WTC11 (cell line): ENCODE measurements around the gene CHRNB4. TPM values are rescaled to one million over a fixed set of nuclear protein-coding genes. Genes with fewer than 3 reads are reported as not detected.

Experiments used
- ATAC-seq: fragments of 200-7000 bp; cut with Tn5 transposase; 2 replicates; pipeline ENCODE4 v1.10.0; 2021; ENCODE audit warnings: mild to moderate bottlenecking, moderate library complexity
- CTCF ChIA-PET: fragments of 300-600 bp; sonication (Branson Sonifier 250); formaldehyde crosslinking; loops from one replicate; lab custom pipeline; 2021; ENCODE audit warnings: antibody characterized with exemption; lab: Charles Lee
- POLR2A ChIA-PET: fragments of 350-600 bp; sonication (Branson Sonifier 250); formaldehyde crosslinking; loops from one replicate; lab custom pipeline; 2021; ENCODE audit warnings: antibody characterized with exemption; lab: Charles Lee
- DNase-seq: peaks from one replicate; pipeline ENCODE4 v3.0.0; 2021; ENCODE audit warnings: low spot score
- H3K27ac Mint-ChIP-seq: 2 replicates; pipeline ENCODE4 v1.8.0; 2021; ENCODE audit warnings: mixed read lengths
- H3K27me3 Mint-ChIP-seq: 2 replicates; pipeline ENCODE4 v1.8.0; 2021; ENCODE audit warnings: low read depth, mild to moderate bottlenecking, moderate library complexity, mixed read lengths
- H3K36me3 Mint-ChIP-seq: 2 replicates; pipeline ENCODE4 v1.8.0; 2021; ENCODE audit warnings: mixed read lengths
- H3K4me1 Mint-ChIP-seq: 2 replicates; pipeline ENCODE4 v1.8.0; 2022; ENCODE audit warnings: mixed read lengths
- H3K4me3 Mint-ChIP-seq: 2 replicates; pipeline ENCODE4 v1.8.0; 2021; ENCODE audit warnings: mild to moderate bottlenecking, moderate library complexity, mixed read lengths
- H3K9me3 Mint-ChIP-seq: 2 replicates; pipeline ENCODE4 v1.8.0; 2021; ENCODE audit warnings: mixed read lengths
- CREM ChIP-seq: sonication (generic); formaldehyde crosslinking; IDR thresholded peaks from 2 replicates; pipeline ENCODE4 v1.8.1; 2022; ENCODE audit warnings: mild to moderate bottlenecking, missing genetic modification reagents, moderate library complexity
- FOXJ3 ChIP-seq: sonication (generic); formaldehyde crosslinking; IDR thresholded peaks from 2 replicates; pipeline ENCODE4 v1.9.0; 2021; ENCODE audit warnings: missing genetic modification reagents, mild to moderate bottlenecking, borderline replicate concordance
- FOXK1 ChIP-seq: sonication (generic); formaldehyde crosslinking; IDR thresholded peaks from 2 replicates; pipeline ENCODE4 v1.8.0; 2022; ENCODE audit warnings: mild to moderate bottlenecking, moderate library complexity, missing genetic modification reagents
- GABPB1 ChIP-seq: sonication (generic); formaldehyde crosslinking; IDR thresholded peaks from 2 replicates; pipeline ENCODE4 v1.8.1; 2023; ENCODE audit warnings: mild to moderate bottlenecking, missing genetic modification reagents
- JAZF1 ChIP-seq: fragments of 250-450 bp; sonication (Bioruptor Pico); IDR thresholded peaks from 2 replicates; pipeline ENCODE4 v1.9.0; 2021; ENCODE audit warnings: moderate library complexity, mild to moderate bottlenecking, inconsistent platforms
- KAT7 ChIP-seq: sonication (generic); formaldehyde crosslinking; IDR thresholded peaks from 2 replicates; pipeline ENCODE4 v1.8.1; 2023; ENCODE audit warnings: missing genetic modification reagents, mild to moderate bottlenecking, borderline replicate concordance
- NR2C2 ChIP-seq: sonication (generic); formaldehyde crosslinking; IDR thresholded peaks from 2 replicates; pipeline ENCODE4 v1.8.0; 2022; ENCODE audit warnings: mild to moderate bottlenecking, missing genetic modification reagents
- OVOL2 ChIP-seq: fragments of 250-450 bp; sonication (Bioruptor Pico); IDR thresholded peaks from 2 replicates; pipeline ENCODE4 v1.9.0; 2021; ENCODE audit warnings: mild to moderate bottlenecking, borderline replicate concordance
- PREB ChIP-seq: sonication (generic); formaldehyde crosslinking; IDR thresholded peaks from 2 replicates; pipeline ENCODE4 v1.8.1; 2022; ENCODE audit warnings: mild to moderate bottlenecking, missing genetic modification reagents, moderate library complexity, borderline replicate concordance
- PRRX2 ChIP-seq: fragments of 250-450 bp; sonication (Bioruptor Pico); IDR thresholded peaks from 2 replicates; pipeline ENCODE4 v1.8.0; 2021; ENCODE audit warnings: mild to moderate bottlenecking
- RORB ChIP-seq: fragments of 250-450 bp; sonication (Bioruptor Pico); IDR thresholded peaks from 2 replicates; pipeline ENCODE4 v1.9.0; 2021; ENCODE audit warnings: mild to moderate bottlenecking
- SMAD4 ChIP-seq: sonication (generic); formaldehyde crosslinking; IDR thresholded peaks from 2 replicates; pipeline ENCODE4 v1.8.0; 2022; ENCODE audit warnings: mild to moderate bottlenecking, missing genetic modification reagents
- SP1 ChIP-seq: sonication (generic); formaldehyde crosslinking; conservative IDR thresholded peaks from 2 replicates; pipeline ENCODE4 v1.8.1; 2022; ENCODE audit warnings: missing genetic modification reagents
- ZNF281 ChIP-seq: sonication (generic); formaldehyde crosslinking; IDR thresholded peaks from 2 replicates; pipeline ENCODE4 v1.8.0; 2023; ENCODE audit warnings: mild to moderate bottlenecking, missing genetic modification reagents
- ZNF416 ChIP-seq: fragments of 250-450 bp; sonication (Bioruptor Pico); IDR thresholded peaks from 2 replicates; pipeline ENCODE4 v1.9.0; 2021; ENCODE audit warnings: mild to moderate bottlenecking, inconsistent platforms
- total RNA-seq: library from RNA; stranded (reverse); gene quantifications from 3 replicates; pipeline ENCODE4 v1.2.3, GENCODE V29; 2021
- TF ChIP-seq, protein P1 (sequence below): sonication (generic); formaldehyde crosslinking; conservative IDR thresholded peaks from 2 replicates; pipeline ENCODE4 v1.8.1; 2022; ENCODE audit warnings: mild to moderate bottlenecking, missing genetic modification reagents
- TF ChIP-seq, protein P2 (sequence below): fragments of 250-450 bp; sonication (Bioruptor Pico); IDR thresholded peaks from 2 replicates; pipeline ENCODE4 v1.9.0; 2021; ENCODE audit warnings: mild to moderate bottlenecking
- TF ChIP-seq, protein P3 (sequence below): fragments of 250-450 bp; sonication (Bioruptor Pico); IDR thresholded peaks from 2 replicates; pipeline ENCODE4 v1.9.0; 2021; ENCODE audit warnings: mild to moderate bottlenecking
- TF ChIP-seq, protein P4 (sequence below): sonication (generic); formaldehyde crosslinking; IDR thresholded peaks from 2 replicates; pipeline ENCODE4 v1.8.1; 2022; ENCODE audit warnings: missing genetic modification reagents, borderline replicate concordance
- TF ChIP-seq, protein P5 (sequence below): fragments of 200-600 bp; IDR thresholded peaks from 2 replicates; pipeline ENCODE4 v1.8.0; 2022; ENCODE audit warnings: antibody characterized with exemption

The CHRNB4 gene
- total RNA-seq, 1 experiment from 2014 or later: 10.1 TPM

GRCh38 chr15:78651007-78651406 is 10.0 kb upstream of the CHRNB4 start:
- Mint-ChIP-seq H3K4me3 (no peak overlapping the region), H3K9me3 (no peaks in the 10 kb centered on the region), H3K4me1 (no peaks in the 10 kb centered on the region), H3K27me3 (peaks cover 8% of the 10 kb centered on the region; the same call in 1 of the 2 replicates), H3K27ac (no peak overlapping the region), H3K36me3 (no peaks in the 10 kb centered on the region)
- DNase-seq (no peak), ATAC-seq (no peak)
- TF ChIP-seq ZNF416 (no peak), RORB (CRISPR knock-in tag) (no peak), CREM (no peak), NR2C2 (CRISPR knock-in tag) (no peak), KAT7 (CRISPR knock-in tag) (no peak)
- TF ChIP-seq, protein P1, sequence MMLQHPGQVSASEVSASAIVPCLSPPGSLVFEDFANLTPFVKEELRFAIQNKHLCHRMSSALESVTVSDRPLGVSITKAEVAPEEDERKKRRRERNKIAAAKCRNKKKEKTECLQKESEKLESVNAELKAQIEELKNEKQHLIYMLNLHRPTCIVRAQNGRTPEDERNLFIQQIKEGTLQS: no peak
- TF ChIP-seq, protein P2, sequence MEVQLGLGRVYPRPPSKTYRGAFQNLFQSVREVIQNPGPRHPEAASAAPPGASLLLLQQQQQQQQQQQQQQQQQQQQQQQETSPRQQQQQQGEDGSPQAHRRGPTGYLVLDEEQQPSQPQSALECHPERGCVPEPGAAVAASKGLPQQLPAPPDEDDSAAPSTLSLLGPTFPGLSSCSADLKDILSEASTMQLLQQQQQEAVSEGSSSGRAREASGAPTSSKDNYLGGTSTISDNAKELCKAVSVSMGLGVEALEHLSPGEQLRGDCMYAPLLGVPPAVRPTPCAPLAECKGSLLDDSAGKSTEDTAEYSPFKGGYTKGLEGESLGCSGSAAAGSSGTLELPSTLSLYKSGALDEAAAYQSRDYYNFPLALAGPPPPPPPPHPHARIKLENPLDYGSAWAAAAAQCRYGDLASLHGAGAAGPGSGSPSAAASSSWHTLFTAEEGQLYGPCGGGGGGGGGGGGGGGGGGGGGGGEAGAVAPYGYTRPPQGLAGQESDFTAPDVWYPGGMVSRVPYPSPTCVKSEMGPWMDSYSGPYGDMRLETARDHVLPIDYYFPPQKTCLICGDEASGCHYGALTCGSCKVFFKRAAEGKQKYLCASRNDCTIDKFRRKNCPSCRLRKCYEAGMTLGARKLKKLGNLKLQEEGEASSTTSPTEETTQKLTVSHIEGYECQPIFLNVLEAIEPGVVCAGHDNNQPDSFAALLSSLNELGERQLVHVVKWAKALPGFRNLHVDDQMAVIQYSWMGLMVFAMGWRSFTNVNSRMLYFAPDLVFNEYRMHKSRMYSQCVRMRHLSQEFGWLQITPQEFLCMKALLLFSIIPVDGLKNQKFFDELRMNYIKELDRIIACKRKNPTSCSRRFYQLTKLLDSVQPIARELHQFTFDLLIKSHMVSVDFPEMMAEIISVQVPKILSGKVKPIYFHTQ (CRISPR knock-in tag): no peak
- CTCF ChIA-PET: no interaction called here
- POLR2A ChIA-PET: no interaction called here

DNA sequence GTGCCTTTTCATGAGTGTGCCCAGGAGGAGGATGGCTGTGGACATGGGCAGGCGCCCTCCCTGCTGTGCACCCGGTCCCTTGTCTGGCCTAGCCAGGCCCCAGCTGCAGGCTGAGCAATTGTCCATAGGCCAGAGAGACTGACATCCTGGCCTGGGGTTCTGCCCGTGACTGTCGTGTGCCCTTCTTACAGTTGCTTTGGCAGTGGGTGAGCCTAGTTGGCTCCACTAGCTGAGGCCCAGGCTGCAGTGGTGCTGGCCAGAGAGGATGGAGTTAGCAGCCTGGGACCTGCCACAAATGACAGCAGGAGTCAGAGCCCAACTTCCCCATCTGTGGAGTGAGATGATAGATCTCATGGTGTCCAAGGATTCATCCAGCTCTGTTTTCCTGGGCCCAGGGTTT is 9.0 kb upstream of the CHRNB4 start:
- ATAC-seq: no peak
- no peaks in the 10 kb centered on the region for H3K9me3 Mint-ChIP-seq
- peaks cover 8% of the 10 kb centered on the region; the same call in 1 of the 2 replicates for H3K27me3 Mint-ChIP-seq
- no peak overlapping the region for H3K4me3 Mint-ChIP-seq
- no peak for TF ChIP-seq JAZF1 (CRISPR knock-in tag)
- TF ChIP-seq PRRX2 (CRISPR knock-in tag): no peak
- TF ChIP-seq FOXJ3 (CRISPR knock-in tag): no peak
- TF ChIP-seq PREB (CRISPR knock-in tag): no peak
- no peak for TF ChIP-seq FOXK1 (CRISPR knock-in tag)
- TF ChIP-seq SMAD4 (CRISPR knock-in tag): no peak
- TF ChIP-seq, protein P3, sequence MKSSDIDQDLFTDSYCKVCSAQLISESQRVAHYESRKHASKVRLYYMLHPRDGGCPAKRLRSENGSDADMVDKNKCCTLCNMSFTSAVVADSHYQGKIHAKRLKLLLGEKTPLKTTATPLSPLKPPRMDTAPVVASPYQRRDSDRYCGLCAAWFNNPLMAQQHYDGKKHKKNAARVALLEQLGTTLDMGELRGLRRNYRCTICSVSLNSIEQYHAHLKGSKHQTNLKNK (CRISPR knock-in tag): no peak
- TF ChIP-seq, protein P4, sequence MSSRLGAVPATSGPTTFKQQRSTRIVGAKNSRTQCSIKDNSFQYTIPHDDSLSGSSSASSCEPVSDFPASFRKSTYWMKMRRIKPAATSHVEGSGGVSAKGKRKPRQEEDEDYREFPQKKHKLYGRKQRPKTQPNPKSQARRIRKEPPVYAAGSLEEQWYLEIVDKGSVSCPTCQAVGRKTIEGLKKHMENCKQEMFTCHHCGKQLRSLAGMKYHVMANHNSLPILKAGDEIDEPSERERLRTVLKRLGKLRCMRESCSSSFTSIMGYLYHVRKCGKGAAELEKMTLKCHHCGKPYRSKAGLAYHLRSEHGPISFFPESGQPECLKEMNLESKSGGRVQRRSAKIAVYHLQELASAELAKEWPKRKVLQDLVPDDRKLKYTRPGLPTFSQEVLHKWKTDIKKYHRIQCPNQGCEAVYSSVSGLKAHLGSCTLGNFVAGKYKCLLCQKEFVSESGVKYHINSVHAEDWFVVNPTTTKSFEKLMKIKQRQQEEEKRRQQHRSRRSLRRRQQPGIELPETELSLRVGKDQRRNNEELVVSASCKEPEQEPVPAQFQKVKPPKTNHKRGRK: no peak
- TF ChIP-seq SP1 (CRISPR knock-in tag): no peak
- TF ChIP-seq, protein P5, sequence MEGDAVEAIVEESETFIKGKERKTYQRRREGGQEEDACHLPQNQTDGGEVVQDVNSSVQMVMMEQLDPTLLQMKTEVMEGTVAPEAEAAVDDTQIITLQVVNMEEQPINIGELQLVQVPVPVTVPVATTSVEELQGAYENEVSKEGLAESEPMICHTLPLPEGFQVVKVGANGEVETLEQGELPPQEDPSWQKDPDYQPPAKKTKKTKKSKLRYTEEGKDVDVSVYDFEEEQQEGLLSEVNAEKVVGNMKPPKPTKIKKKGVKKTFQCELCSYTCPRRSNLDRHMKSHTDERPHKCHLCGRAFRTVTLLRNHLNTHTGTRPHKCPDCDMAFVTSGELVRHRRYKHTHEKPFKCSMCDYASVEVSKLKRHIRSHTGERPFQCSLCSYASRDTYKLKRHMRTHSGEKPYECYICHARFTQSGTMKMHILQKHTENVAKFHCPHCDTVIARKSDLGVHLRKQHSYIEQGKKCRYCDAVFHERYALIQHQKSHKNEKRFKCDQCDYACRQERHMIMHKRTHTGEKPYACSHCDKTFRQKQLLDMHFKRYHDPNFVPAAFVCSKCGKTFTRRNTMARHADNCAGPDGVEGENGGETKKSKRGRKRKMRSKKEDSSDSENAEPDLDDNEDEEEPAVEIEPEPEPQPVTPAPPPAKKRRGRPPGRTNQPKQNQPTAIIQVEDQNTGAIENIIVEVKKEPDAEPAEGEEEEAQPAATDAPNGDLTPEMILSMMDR: no peak
- TF ChIP-seq OVOL2 (CRISPR knock-in tag): no peak
- TF ChIP-seq GABPB1 (CRISPR knock-in tag): no peak
- no peak for TF ChIP-seq ZNF281 (CRISPR knock-in tag)
- H3K4me1 Mint-ChIP-seq: no peaks in the 10 kb centered on the region
- no peak overlapping the region for H3K27ac Mint-ChIP-seq
- no peaks in the 10 kb centered on the region for H3K36me3 Mint-ChIP-seq
- no peak for DNase-seq
- CTCF ChIA-PET: no interaction called here
- POLR2A ChIA-PET: no interaction called here
